Ascending aorta (tissue), 2 donors: Measurements from ENCODE around the gene HAUS8. TPM values are rescaled to one million over a fixed set of nuclear protein-coding genes. Genes with fewer than 3 reads are reported as not detected.

Experiments
- DNase-seq, 2 donors: peaks; one replicate each; pipeline ENCODE4 v3.0.0-alpha.2; 2019; ENCODE audit warnings: low spot score in 2 of 2
- H3K27ac ChIP-seq, 2 donors: fragments of 200-600 bp; sonication (generic); one replicate each; pipeline ENCODE4 v1.5.1; 2016 to 2017; ENCODE audit warnings: mild to moderate bottlenecking in 1 of 2
- H3K27me3 ChIP-seq: fragments of 200-600 bp; sonication (generic); one replicate; pipeline ENCODE4 v1.5.1; 2017
- H3K36me3 ChIP-seq, 2 donors: fragments of 200-600 bp; sonication (generic); one replicate each; pipeline ENCODE4 v1.5.1; 2016
- H3K4me1 ChIP-seq, 2 donors: fragments of 200-600 bp; sonication (generic); one replicate each; pipeline ENCODE4 v1.5.1; 2016 to 2017; ENCODE audit warnings: mild to moderate bottlenecking in 1 of 2
- H3K4me3 ChIP-seq, 2 donors: fragments of 200-600 bp; sonication (generic); one replicate each; pipeline ENCODE4 v1.5.1; 2016 to 2017; ENCODE audit warnings: mild to moderate bottlenecking in 1 of 2
- H3K9me3 ChIP-seq, 2 donors: fragments of 200-600 bp; sonication (generic); one replicate each; pipeline ENCODE4 v1.5.1; 2016
- intact Hi-C: fragments of 100-400 bp; cut with DNase I; formaldehyde crosslinking; loops from one replicate; pipeline ENCODE4 v1.15.1; 2023
- total RNA-seq: library from RNA; depleted of rRNA; stranded (reverse); fragments of >200 nt; gene quantifications from one replicate; pipeline ENCODE4 v1.1.0, GENCODE V29; 2016
- TF ChIP-seq, protein P1 (sequence below), 3 experiments: fragments of 200-600 bp in 2 of 3; fragments of 450-650 bp in 1 of 3; sonication (generic) in 2 of 3; IDR thresholded peaks; one replicate each; pipeline ENCODE4 v1.5.1; 2016 to 2019; ENCODE audit warnings: antibody characterized with exemption in 3 of 3, mild to moderate bottlenecking in 1 of 3, moderate library complexity in 1 of 3

HAUS8 gene
- total RNA-seq, 1 donor from 2014 or later: 4.3 TPM

DNA sequence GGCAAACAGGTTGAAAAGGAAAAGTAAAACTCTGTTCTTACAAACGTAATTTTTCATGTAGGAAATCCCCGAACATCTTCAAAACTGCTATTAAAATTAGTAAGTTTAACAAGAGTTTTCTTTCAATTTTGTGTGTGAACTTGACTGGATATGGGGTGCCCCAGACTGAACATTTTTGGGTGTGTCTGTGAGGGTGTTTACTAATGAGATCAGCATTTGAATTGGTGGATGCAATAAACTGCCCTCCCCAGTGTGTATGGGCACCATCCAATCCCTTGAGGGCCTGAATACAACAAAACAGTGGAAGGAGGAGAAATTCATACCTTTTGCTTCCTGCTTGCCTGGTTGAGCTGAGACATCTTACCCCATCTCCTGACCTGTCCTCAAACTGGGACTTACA lies 11.8 kb downstream of the HAUS8 start:
- no peaks in the 10 kb centered on the region for H3K4me1 ChIP-seq
- TF ChIP-seq, protein P1, sequence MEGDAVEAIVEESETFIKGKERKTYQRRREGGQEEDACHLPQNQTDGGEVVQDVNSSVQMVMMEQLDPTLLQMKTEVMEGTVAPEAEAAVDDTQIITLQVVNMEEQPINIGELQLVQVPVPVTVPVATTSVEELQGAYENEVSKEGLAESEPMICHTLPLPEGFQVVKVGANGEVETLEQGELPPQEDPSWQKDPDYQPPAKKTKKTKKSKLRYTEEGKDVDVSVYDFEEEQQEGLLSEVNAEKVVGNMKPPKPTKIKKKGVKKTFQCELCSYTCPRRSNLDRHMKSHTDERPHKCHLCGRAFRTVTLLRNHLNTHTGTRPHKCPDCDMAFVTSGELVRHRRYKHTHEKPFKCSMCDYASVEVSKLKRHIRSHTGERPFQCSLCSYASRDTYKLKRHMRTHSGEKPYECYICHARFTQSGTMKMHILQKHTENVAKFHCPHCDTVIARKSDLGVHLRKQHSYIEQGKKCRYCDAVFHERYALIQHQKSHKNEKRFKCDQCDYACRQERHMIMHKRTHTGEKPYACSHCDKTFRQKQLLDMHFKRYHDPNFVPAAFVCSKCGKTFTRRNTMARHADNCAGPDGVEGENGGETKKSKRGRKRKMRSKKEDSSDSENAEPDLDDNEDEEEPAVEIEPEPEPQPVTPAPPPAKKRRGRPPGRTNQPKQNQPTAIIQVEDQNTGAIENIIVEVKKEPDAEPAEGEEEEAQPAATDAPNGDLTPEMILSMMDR (IDR thresholded peaks at IDR 0.05): no peak
- intact Hi-C loops: no loop called here
- no peaks in the 10 kb centered on the region for H3K9me3 ChIP-seq
- no peak for DNase-seq
- peaks cover 10 to 22% of the 10 kb centered on the region in 2 donors for H3K36me3 ChIP-seq
- no peak overlapping the region for H3K27ac ChIP-seq
- no peak overlapping the region for H3K4me3 ChIP-seq
- H3K27me3 ChIP-seq: no peaks in the 10 kb centered on the region

DNA sequence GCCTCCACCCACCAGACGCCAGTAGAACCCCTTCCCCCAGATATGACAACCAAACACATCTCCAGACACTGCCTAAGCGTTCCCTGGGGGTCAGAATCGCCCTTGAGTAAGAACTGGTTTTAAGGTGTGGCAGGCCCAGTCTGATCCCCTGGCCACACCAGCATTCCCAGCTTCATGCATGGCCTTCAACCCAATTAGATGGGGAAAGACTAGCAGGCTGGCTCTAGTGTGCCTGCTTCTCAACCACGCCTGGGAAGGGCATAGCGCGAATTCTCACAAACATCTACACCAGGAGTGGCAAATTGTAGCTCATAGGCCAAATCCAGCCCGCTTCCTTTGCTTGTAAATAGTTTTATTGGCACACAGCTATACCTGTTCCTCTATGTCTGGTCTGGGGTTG lies 13.6 kb downstream of the HAUS8 start:
- TF ChIP-seq, protein P1 (IDR thresholded peaks at IDR 0.05): no peak
- intact Hi-C loops: no loop called here
- no peaks in the 10 kb centered on the region for H3K9me3 ChIP-seq

DNA sequence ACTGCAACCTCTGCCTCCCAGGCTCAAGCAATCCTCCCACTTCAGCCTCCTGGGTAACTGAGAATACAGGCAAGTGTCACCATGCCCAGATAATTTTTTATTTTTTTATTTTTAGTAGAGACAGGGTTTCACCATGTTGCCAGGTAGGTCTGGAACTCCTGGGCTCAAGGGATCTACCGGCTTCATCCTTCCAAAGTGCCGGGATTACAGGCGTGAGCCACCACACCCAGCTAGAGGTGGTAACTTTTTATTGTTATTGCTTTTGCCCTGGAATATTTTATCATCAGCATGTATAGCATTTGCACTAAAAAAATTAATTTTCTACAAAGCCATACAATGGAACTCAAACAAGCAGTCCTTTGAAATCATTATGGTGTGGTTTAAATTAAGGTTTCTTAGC lies 14.0 kb downstream of the HAUS8 start:
- TF ChIP-seq, protein P1 (IDR thresholded peaks at IDR 0.05): no peak
- Histone ChIP-seq H3K27ac (no peak overlapping the region), H3K4me1 (no peaks in the 10 kb centered on the region), H3K9me3 (no peaks in the 10 kb centered on the region), H3K27me3 (no peaks in the 10 kb centered on the region), H3K4me3 (no peak overlapping the region), H3K36me3 (peaks cover 17 to 31% of the 10 kb centered on the region in 2 donors)
- intact Hi-C loops: no loop called here
- DNase-seq: no peak

More for the DNA sequence above, 13.6 kb downstream of the HAUS8 start:
- peaks cover 17 to 33% of the 10 kb centered on the region in 2 donors for H3K36me3 ChIP-seq
- no peak overlapping the region for H3K4me3 ChIP-seq
- DNase-seq: no peak
- H3K27ac ChIP-seq: no peak overlapping the region
- H3K27me3 ChIP-seq: no peaks in the 10 kb centered on the region
- no peaks in the 10 kb centered on the region for H3K4me1 ChIP-seq

DNA sequence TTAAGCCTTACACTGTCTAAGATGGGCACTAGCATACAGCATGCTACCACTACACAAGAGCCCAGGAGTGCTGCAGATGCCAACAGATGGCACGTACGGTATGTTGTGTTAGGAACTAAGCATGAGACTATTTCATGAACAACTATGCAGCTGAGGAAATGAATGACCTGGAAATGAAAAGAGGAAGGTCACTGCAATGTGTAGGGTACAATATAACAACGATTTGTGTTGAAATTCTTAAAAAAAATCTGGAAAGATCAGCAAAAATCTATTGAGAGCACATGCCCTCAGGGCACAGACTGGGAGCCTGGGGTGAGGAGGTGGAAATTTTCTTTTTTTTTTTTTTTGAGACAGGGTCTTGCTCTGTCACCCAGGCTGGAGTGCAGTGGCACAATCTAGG lies 14.4 kb downstream of the HAUS8 start:
- DNase-seq: no peak
- Histone ChIP-seq H3K27me3 (no peaks in the 10 kb centered on the region), H3K36me3 (peaks cover 18 to 33% of the 10 kb centered on the region in 2 donors), H3K9me3 (no peaks in the 10 kb centered on the region), H3K4me1 (no peaks in the 10 kb centered on the region), H3K4me3 (no peak overlapping the region), H3K27ac (no peak overlapping the region)
- TF ChIP-seq, protein P1 (IDR thresholded peaks at IDR 0.05): no peak
- intact Hi-C loops: no loop called here

DNA sequence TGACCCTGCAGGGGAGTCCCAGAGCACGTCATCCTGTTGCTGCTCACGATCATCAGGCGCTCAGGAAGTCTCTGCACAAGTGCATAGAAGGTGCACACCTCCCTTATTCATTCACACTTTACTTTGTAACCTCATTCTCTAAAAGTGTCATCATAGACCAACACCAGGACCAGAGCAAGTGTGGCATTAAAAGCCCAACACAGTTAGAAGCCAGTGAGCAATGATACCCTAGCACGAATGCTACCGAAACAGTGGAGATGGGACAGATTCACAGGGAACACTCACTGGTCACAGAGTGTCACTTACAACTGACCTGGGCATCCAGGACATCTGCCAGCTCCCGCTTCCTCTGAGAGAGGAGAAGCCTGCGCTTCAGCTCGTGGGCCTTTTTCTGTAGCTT lies 17.0 kb downstream of the HAUS8 start:
- DNase-seq: no peak
- intact Hi-C loops: no loop called here
- Histone ChIP-seq H3K4me3 (no peak overlapping the region), H3K36me3 (peaks cover 30 to 46% of the 10 kb centered on the region in 2 donors), H3K9me3 (no peaks in the 10 kb centered on the region), H3K27ac (no peak overlapping the region), H3K4me1 (no peaks in the 10 kb centered on the region), H3K27me3 (no peaks in the 10 kb centered on the region)
- TF ChIP-seq, protein P1 (IDR thresholded peaks at IDR 0.05): no peak

DNA sequence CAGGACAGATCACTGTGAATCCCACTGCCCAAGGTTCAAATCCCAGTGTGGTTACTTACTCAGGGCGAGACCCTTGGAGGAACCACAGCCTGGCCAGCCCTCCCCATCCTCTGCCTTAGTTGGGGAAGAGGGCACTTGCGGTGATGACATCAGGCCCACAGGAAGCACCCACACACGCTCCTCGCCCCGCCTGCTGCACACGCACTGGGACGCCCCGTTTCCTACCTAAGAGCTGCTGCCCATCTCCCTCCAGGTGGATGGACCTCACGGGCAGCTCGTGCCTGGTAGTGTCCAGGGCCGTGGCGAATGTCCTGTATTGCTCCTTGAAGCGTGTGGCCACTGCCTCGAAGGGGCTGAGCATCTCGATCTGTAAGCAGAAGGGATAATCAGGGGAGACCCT lies 19.6 kb downstream of the HAUS8 start:
- intact Hi-C loops: no loop called here
- Histone ChIP-seq H3K9me3 (no peaks in the 10 kb centered on the region), H3K4me1 (no peaks in the 10 kb centered on the region), H3K27ac (no peak overlapping the region), H3K4me3 (no peak overlapping the region), H3K27me3 (no peaks in the 10 kb centered on the region), H3K36me3 (peaks cover 37 to 47% of the 10 kb centered on the region in 2 donors)
- no peak for DNase-seq
- TF ChIP-seq, protein P1 (IDR thresholded peaks at IDR 0.05): no peak
